GM21367 (cell line): ENCODE data around the gene POU6F1.
A peak's percentile ranks its signal among the peaks of the same experiment; 100 is the strongest.

Experiments used
- ATAC-seq: cut with Tn5 transposase; IDR thresholded peaks from one replicate; pipeline ENCODE4 v1.9.1; 2021; ENCODE audit not compliant: unreplicated experiment

The POU6F1 gene

DNA sequence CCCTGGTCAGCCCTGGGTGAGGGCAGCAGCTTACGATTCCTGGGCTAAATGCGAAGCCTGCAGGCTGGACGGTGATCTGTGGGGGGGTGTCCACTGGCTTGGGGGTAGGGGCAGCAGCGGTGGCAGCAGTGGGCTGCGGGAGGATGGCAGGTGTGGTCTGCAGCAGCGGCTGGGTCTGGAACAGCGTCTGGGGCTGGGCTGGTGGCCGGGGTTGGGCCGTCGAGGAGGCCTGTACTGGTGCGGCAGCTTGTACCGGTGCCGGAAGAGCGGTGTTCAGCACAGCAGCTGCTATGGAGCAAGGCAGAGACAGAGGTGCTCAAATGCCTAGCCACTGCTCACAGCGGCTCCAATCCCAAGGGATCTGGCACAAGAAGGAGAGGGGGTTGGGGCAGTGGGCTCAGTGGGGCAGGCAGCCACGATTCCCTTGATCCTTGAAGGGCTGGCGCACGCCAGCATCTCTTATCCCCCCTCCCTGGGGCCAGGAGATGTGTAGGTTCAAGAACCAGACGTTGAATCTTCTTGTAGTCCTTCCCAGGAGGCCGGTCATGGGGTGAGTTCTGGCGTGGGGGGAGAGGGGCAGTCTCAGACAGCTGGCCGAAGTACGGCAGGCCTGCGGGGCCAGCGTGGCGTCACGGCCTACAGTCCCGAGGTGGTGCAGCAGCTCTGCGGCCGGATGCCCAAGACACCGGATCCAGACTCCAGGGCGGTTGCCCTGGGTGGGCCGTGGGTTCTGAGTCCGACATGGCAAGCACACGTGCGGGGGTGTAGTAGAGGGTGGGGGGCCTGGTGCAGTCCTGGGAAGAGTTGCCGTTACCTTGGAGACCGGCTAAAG is 19.9 kb downstream of the POU6F1 start:
- no peak for ATAC-seq

DNA sequence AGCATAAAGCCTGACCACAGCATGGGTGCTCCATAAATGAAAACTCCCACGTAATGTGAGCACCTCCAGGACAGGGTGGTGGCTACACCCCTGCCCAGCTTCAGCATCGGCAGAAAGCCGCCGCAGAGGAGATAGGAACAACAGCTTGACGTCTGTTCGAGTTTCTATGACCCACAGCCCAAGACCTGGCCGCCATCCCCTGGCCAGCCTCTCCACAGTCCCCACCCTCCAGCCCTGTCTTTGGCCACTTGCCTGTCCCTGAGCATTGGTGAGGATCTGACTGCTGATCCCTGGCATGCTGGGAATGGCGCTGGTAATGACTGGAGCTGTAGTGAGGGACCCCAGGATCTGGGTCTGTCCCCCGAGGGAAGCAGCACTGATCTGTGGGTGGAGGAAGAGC is 21.3 kb downstream of the POU6F1 start:
- no peak for ATAC-seq

DNA sequence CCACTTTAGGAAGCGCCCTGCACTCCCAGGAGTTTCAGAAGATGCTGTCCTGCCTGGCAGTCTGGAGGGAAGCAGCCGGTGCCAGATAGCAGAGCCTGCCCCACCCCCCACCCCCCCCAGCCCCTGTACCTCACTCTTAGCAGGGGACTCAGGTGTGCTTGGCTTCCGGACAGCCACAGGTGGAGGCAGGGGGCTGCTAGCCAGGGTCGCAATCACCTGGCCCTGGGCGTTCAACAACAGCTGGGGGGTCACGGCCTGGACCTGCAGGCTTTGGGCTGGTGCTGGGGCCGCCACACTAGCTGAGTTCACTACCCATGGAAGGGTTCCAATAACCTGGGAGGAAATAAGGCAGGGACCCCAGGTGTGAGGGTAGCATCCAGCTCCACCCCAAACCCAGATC is 22.0 kb downstream of the POU6F1 start:
- ATAC-seq, result no peak

DNA sequence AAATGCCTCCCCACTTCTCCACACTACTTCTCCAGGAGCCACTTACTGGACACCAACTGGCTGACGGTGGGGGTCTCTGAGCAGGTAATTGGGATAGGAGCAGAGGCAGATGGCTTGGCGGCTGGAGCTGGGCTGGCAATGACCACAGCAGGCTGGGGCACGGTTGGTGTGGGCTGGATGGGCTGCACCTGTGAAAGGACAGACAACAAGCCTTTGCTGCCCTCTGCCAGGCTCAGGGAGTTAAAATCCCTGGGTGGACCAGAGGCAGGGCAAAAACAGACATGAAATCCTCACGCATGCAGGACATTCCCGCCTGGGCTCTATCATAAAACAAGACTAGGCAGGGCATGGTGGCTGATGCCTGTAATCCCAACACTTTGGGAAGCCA is 25.6 kb downstream of the POU6F1 start:
- ATAC-seq, result no peak

DNA sequence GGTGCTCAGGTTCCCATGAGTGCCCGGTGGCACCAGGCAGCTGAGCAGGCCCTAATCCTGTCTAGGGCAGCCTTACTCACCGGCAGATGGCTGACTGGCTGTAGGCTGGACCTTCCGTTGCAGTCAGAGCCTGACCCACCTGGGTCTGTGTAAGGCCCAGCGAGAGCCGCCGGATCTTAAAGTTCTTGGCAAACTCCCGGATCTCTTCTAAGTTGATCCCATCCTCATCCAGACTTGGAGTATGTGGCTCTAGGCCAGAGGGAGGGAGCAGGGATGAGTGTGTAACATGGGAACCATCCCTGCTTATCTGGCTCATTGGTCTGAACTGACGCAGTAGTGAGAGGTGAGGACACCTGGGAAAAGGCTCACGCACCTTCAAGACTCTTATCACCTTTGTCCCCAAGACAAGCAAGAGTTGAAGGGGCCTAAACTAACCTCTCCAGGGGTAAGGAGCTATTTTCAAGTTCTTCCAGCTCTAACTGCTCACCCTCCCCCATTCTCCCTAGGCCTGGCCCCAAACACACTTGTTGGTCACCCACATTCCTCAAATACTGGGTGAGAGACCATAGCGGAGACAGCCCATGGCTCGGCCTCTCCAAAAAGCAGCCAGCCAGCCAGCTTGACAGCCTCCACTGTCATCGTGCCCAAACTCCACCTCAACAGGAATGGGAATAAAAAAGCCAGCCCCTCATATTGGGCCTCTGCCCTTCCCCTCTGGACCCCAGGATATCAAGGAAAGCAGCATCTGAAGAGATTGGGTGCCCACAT is 26.2 kb downstream of the POU6F1 start:
- no peak for ATAC-seq

DNA sequence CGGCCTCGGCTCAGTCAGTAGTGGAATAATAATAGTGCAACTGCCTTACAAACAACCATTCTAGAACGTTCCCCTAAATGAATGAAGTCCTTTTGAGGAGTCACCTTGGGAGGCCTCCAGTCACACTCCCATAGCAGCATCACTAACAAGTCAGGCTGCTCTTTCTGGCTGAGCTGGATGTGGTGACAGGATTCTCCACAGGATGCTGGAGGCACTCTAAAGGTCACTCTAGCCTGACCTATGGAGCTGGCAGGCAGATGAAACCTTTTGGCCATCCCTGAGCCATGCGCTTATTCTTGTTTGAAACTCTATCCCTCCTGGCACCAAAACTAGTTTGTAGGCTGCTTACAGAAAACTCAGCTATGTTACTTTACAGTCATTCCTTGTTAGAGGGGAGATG is 27.0 kb downstream of the POU6F1 start:
- no peak for ATAC-seq

DNA sequence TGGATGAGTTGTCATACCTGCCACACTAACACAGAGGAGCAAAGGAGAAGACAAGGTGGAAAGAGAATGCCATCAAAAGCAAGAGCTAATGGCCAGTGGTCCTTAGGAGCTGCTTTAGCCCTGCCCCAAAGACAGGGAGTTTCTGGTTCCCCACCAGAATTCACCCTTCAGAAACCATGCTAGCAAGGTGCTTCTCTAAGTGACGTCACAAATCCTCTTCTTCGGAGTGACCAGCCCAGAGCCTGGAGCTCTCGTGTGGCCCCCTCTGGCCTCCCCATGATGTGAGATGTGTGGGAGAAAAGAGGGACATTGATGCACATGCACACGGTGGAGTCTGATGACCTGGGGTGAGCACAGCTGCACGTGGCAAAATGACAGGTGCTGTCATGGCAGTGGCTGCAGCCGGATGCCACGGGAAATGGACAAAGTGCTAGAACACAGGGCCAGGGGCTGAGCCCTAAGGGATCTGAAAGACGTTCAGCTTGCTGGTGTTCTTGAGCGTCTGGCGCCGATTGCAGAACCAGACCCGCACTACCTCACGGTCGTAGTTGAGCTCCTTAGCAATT is 28.0 kb downstream of the POU6F1 start:
- no peak for ATAC-seq

DNA sequence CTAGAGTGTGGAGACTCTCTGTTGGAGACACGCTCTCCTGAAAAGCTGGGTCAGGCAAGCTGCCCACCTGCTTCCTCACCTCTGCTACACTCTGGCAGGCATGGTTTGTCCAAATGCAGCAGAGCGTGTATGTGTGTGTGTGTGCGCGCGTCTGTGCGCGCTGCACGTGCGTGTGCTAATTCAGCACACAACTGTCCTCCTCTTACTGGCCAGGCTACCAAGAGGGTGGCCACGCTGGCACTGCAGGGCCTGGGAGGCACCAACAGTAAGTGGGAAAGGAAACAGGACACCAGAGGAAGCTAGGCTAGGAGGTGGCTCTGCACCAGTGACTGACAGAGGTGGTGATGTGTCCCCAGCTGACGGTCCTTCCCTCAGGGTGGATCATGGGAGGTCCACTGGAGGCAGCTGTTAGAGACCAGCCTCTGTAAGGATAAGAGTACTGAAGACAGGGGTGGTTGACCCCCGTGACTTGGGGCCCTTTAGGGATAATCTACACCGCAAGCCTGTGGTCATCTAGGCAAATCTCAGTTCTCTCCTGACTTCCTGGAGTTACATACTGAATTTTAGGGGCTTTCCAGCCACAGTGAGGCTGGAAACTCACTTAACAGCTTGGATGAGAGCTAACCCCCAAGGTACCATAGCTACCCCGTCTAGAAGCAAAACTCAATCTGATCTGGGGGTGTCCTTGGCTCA is 29.4 kb downstream of the POU6F1 start:
- ATAC-seq, result peak; percentile 55

DNA sequence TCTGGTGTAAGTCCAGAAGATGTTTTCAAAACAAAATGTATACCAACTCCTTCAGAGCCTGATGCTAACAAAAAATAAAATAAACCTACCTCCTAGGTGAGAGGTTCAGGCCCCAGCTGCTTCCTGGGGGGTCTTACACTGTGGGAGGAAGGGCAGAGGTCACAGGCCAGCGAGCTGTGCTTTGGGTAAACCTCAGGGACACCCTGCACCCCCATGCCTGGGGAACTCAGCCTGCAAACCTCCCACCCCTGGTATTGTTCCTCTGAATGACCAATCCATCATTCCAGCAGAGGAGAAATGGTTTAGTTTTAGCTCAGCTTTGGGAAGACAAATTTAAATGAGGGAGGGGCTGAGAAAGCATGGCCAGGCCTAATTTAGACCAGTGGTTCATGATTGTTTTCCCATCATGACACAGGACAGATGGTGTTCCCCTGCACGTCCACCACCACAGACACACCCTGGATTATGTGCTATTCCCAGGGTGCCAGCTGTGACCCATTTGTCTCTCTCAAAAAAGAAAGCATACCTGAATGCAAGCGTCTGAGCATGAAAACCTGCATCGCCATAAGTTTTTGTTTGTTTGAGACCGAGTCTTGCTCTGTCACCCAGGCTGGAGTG is 30.4 kb downstream of the POU6F1 start:
- no peak for ATAC-seq

DNA sequence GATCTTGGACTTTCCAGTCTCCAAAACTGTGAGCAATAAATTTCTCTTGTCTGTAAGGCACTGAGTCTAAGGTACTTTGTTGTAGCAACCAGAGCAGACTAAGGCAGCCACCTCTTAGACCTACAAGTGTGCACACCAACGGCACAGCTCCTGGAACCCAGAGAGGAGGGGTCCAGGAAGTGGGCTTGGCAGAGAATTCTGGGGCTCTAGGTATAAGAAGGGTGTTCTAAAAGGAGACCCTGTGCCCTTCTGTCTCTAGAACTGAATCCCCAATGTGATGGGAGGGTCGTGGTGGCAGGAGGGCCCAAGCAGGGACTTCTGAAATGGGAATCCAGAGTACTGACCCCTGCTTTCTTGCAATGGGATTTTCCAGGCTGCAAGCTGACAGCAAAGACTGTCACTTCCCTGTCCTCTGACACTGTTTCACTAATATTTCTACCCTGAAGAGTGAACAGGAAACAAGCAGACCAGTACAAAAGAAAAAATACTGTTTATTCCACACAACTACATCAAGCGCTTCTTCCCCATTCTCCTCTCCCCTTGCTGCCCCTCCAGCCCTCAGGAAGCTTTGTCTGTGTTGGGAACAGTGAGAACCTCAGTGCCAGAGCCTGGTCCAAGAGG is 31.3 kb downstream of the POU6F1 start:
- ATAC-seq, result no peak

DNA sequence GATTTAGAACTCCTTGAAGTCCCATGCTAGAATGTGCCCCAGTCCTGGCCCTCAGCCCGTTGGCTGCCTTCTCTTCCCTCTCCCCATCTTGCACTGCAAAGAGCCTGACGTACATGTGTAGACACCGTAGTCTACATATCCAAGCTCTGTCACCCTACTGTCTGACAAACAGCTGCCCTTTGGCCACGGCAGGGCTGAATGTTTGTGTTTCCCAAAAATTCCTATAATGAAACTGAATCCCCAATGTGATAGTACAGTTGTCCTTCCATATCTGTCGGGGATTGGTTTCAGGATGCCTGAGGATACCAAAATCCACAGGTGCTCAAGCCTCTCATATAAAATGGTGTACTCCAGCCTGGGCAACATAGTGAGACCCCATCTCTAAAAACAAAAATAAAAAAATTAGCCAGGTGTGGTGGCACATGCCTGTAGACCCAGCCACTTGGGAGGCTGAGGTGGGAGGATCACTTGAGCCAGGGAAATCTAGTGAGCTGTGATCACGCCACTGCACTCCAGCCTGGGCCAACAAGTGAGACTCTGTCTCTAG is 32.6 kb downstream of the POU6F1 start:
- no peak for ATAC-seq

DNA sequence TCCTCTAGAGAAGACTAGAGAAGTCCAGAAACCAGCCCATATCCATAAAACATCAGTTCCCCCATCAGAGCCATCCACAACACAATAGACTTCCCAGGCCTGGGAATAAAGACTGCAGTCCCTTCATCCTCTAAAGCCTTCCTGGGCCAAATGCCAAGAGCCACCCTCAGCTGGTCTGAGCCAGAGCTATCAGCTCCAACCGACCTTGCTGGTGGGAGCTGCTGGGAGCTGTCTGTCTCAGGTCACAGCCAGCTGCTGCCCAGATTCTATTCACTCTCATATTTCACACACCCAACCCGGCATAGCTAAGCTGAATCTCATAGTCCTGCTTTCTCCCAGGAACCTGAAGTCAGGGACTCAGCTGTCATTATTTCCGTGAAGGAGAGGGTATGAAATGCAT is 34.0 kb downstream of the POU6F1 start:
- ATAC-seq, result no peak

DNA sequence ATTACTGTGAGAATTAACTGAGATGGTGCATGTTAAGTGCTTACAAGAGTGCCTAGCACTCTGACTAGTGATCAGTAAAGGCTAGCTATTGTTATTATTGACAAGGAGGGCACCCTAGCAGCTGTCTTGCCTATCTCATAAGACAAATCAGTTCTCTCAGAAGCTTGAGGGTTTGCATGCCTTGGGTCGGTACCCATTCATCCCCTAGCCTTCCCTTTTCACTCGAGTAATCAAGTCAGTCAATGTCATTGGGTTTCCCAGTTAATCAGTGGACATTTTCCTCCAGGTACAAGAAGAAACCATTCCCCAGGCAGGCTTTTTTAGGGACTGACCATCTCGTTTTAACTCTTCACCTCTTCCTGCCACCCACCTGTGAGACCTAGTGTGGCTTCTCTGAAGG is 34.5 kb downstream of the POU6F1 start:
- no peak for ATAC-seq

DNA sequence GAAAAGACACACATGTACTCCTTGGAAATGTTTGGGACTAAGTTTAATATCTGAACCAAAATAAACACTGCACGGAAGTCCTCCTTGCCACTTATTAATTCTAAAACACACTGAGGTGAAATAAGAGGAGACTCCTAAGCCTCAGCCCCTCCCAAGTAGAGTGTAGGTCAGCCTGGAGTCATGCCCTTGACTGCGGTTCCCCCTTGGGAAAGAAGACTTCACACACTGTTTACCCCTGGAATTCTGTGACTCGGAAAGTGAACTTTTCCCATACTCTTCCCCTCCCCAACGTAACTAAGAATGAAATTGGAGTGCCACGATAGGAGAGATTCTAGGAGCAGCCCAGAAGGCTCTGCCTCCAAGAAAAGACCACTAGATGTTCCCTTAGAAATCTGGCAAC is 36.3 kb downstream of the POU6F1 start:
- ATAC-seq, result no peak

DNA sequence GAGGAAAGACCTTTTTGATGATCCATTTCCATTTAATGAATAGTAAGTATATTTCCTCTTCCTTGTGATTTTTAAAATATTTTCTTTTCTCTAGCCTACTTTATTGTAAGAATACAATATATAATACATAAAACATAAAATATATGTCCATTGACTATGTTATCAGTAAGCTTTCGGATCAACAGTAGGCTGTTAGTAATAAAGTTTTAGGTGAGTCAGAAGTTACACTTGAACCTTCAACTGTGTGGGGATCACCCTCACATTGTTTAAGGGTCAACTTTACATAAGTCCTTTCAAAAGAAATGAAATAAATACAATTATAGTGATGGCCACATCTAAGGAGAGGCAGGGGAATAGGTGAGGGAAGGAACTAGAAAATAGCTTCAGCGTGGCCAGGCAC is 40.0 kb downstream of the POU6F1 start:
- no peak for ATAC-seq

DNA sequence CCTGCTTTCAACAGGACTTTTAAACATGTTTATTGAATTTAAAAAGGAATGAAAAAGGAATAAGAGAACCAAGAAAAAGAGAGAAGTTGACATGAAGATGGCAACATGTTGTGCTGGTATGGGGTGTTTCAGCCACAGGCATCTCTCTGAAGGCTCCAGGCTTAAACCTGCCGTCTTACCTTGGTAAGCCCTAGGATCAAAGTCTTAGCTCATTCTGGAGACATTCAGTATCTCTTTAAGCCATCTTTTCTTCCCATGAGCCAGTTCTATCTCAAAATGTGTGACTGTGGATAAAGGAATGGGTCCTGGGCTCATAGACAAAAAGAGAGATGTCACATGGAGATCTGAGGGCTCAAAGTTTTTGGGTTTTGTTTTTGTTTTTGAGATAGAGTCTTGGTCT is 43.4 kb downstream of the POU6F1 start:
- no peak for ATAC-seq

DNA sequence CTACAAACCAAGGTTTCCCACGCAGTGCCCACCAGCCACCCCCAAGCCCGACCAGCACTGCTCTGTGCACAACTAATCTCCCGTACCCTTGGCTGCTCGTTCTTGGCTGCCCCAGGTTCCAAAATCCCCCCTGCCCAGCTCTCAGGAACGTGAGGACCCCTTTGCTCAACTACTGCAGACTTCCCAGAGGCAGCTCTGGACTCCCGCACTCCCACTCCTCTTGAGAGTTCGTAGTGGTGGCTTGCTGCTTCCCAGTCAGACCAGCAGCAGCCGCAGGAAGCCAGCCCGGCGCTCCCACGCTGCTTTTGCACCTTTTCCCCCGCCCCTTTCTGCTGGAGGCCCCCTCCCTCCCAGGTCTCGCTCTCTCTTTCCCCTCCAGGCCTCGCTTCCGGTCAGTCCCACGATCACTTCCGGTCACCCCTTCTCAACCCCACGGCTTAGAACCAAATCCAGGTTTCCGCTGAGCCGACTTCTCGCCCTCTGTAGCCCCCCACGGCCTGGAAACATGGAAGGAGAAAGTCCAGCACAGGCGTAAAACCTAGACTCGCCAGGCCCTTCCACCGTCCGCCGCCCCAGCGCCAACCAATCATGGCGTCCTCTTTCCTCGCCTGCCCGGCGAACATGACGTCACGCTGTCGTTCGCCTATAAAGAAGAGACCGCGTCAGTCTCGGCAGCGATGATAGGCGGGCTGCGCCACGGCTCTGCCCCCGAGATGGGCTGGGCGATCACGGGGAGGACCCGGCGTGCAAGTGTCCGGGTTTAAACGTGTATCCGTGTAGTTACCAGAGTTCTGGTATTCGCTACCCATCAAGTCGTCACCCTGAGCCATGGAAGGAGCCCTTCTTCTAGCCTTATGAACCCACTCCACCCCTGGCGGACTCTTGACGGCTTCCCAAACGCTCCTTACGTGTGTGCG is 45.1 kb downstream of the POU6F1 start, which contains the start of gene TFCP2:
TSS of gene TFCP2 (minus strand) at position 621 of the 917 bp plus-strand sequence. CDS start 713 bp downstream, outside the sequence.
- peak; percentile 92 for ATAC-seq

DNA sequence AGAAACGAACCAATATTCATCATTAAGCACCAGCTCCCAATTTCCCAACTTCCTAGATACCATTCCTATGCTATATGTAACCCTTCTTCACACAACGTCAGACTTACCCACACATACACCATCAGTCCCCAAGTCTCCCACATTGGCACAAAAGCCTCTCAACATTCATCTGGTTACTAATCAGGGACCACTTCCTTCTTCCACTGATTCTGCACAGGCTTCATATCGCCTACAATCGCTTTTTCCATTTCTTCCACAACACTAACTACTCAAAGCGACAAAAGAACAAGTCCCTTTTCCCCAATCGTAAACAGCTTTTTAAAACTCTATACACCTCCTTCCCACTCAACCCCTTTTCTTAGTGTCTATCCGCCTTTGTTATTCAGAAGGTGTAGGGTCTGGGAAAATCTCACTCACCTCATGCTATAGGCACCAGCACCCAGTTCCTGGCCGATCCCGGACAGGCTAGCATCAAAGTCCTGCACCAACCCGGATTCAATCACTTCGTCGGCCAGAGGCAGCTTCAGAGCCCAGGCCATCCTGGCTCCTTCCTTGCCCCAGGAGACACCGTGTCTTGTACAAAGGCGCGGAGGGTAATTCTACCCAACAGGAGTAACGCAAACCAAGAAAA is 45.9 kb downstream of the POU6F1 start:
- no peak for ATAC-seq

DNA sequence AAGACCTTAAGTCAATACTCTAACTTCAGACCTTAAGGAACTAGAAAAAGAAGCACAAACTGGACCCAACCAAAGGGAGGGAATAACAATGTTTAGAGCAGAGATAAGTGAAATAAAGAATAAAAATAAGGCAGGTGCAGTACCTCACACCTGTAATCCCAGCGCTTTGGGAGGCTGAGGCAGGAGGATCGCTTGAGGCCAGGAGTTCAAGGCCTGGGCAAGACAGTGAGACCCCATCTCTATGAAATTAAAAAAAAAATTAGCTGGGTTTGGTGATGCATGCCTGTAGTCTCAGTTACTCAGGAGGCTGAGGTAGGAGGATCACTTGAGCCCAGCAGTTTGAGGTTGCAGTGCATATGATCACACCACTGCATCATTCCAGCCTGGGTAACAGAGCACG is 54.1 kb downstream of the POU6F1 start:
- ATAC-seq, result no peak
